HG02763 (cell line): ENCODE data around the gene MEGF10.

Experiments
- ATAC-seq: cut with Tn5 transposase; IDR thresholded peaks from one replicate; pipeline ENCODE4 v1.9.1; 2021; ENCODE audit warnings: mild to moderate bottlenecking, moderate library complexity; ENCODE audit not compliant: unreplicated experiment

MEGF10 gene

GRCh38 chr5:127508644-127509373 lies 218.2 kb downstream of the MEGF10 start:
- ATAC-seq = no peak
